K562 (cell line): ENCODE measurements around the gene RCBTB1. TPM values are rescaled to one million over a fixed set of nuclear protein-coding genes. Genes with fewer than 3 reads are reported as not detected.
A peak's percentile ranks its signal among the peaks of the same experiment; 100 is the strongest.

Source experiments
- ATAC-seq: fragments of 200-7000 bp; cut with Tn5 transposase; 3 replicates; pipeline ENCODE4 v1.9.1; 2020; ENCODE audit warnings: moderate library complexity
- BruUV-seq: library from RNA; stranded (reverse); fragments of 400-500 nt; replicated peaks from 2 replicates; lab custom pipeline; 2021; lab: Mats Ljungman, UMichigan
- CTCF ChIA-PET: fragments of 300-600 bp; formaldehyde crosslinking; extraction: SDS; loops from one replicate; lab custom pipeline; 2021; ENCODE audit warnings: low intra/inter-chr PET ratio; lab: Yijun Ruan, JAX
- POLR2A ChIA-PET: fragments of 300-600, 350-650 bp; sonication (Branson Sonifier 250); formaldehyde crosslinking; extraction: SDS; loops from one replicate; lab custom pipeline; 2021; ENCODE audit warnings: antibody characterized with exemption, inconsistent platforms; lab: Yijun Ruan, JAX
- DNase-seq, 4 experiments: peaks; one replicate each; pipeline versions ENCODE4 v3.0.0 to v3.0.0-alpha.2; 2011 to 2018; ENCODE audit warnings: low spot score in 3 of 4, mixed read lengths in 3 of 4; ENCODE audit errors: extremely low read depth in 1 of 4
- FAIRE-seq: peaks from 2 replicates; lab custom pipeline; 2011; peaks lifted over from hg19 to GRCh38; lab: Jason Lieb, UNC
- H2AFZ ChIP-seq: 2 replicates; pipeline ENCODE4 v1.6.0; 2011; ENCODE audit warnings: low read depth, low read length, control low read depth, inconsistent platforms
- H3K27ac ChIP-seq: fragments of 200-600 bp; 3 replicates; pipeline ENCODE4 v1.8.0; 2011; ENCODE audit warnings: low read depth, mild to moderate bottlenecking, control low read depth, inconsistent platforms, low read length, moderate library complexity, mixed read lengths; ENCODE audit errors: extremely low read depth
- H3K27me3 ChIP-seq, 2 experiments: fragments of 300-600 bp in 1 of 2; 2 replicates in 1 of 2; 3 replicates in 1 of 2; pipeline versions ENCODE4 v1.6.0 to v1.8.0; 2011; ENCODE audit warnings: inconsistent platforms in 2 of 2, low read length in 2 of 2, mild to moderate bottlenecking in 1 of 2, mixed read lengths in 1 of 2, moderate library complexity in 1 of 2; ENCODE audit not compliant: control insufficient read depth in 2 of 2, insufficient read depth in 2 of 2
- H3K36me3 ChIP-seq: fragments of 300-600 bp; 3 replicates; pipeline ENCODE4 v1.8.0; 2011; ENCODE audit warnings: mild to moderate bottlenecking, low read length, inconsistent platforms; ENCODE audit not compliant: control insufficient read depth, insufficient read depth
- H3K4me1 ChIP-seq, 2 experiments: fragments of 200-600 bp in 1 of 2; replicated peaks in 1 of 2; 2 replicates in 1 of 2; 3 replicates in 1 of 2; pipeline versions ENCODE4 v1.5.1 to v1.8.0; 2011; ENCODE audit warnings: inconsistent platforms in 2 of 2, low read length in 2 of 2, mild to moderate bottlenecking in 1 of 2, mixed read lengths in 1 of 2, moderate library complexity in 1 of 2; ENCODE audit not compliant: control insufficient read depth in 2 of 2, insufficient read depth in 2 of 2
- H3K4me2 ChIP-seq: 2 replicates; pipeline ENCODE4 v1.6.1; 2011; ENCODE audit warnings: low read length, control low read depth, inconsistent platforms, mixed read lengths; ENCODE audit not compliant: insufficient read depth
- H3K4me3 ChIP-seq: fragments of 200-600 bp; sonication (generic), shearing (Covaris generic); 2 replicates; pipeline ENCODE4 v1.5.1; 2016; ENCODE audit warnings: control low read depth, inconsistent platforms
- H3K79me2 ChIP-seq: fragments of 200-600 bp; 3 replicates; pipeline ENCODE4 v1.8.0; 2011; ENCODE audit warnings: low read length, inconsistent platforms; ENCODE audit not compliant: control insufficient read depth, insufficient read depth
- H3K9ac ChIP-seq, 2 experiments: 2 replicates each; pipeline versions ENCODE4 v1.6.0 to v1.6.1; 2011; ENCODE audit warnings: low read depth in 2 of 2, low read length in 2 of 2, control low read depth in 1 of 2, inconsistent platforms in 1 of 2, mild to moderate bottlenecking in 1 of 2, mixed read lengths in 1 of 2; ENCODE audit not compliant: insufficient read depth in 1 of 2
- H3K9me1 ChIP-seq: one replicate; pipeline ENCODE4 v1.6.0; 2011; ENCODE audit warnings: inconsistent platforms, mild to moderate bottlenecking, low read length, moderate library complexity; ENCODE audit not compliant: control insufficient read depth, insufficient read depth
- H3K9me3 ChIP-seq: replicated peaks from 2 replicates; pipeline ENCODE4 v1.5.1; 2011; ENCODE audit warnings: low read depth, low read length, inconsistent platforms; ENCODE audit not compliant: control insufficient read depth, insufficient read depth
- H4K20me1 ChIP-seq: replicated peaks from 2 replicates; pipeline ENCODE4 v1.6.1; 2011; ENCODE audit warnings: low read length, inconsistent platforms, mixed read lengths; ENCODE audit not compliant: control insufficient read depth, insufficient read depth
- RAD21 ChIP-seq, 2 experiments: fragments of 250-450 bp in 1 of 2; fragments of 450-650 bp in 1 of 2; sonication (Bioruptor Pico) in 1 of 2; formaldehyde crosslinking in 1 of 2; IDR thresholded peaks in 1 of 2; conservative IDR thresholded peaks in 1 of 2; 2 replicates each; pipeline versions ENCODE4 v1.4.0 to v1.8.0; 2020 to 2022; ENCODE audit warnings: mild to moderate bottlenecking in 2 of 2, moderate library complexity in 1 of 2
- U2AF2 ChIP-seq: fragments of 200-400 bp; formaldehyde crosslinking; optimal IDR thresholded peaks from 2 replicates; pipeline ENCODE3; 2017; ENCODE audit warnings: low read depth, mild to moderate bottlenecking, low read length
- ZFP36 ChIP-seq: fragments of 150-350 bp; IDR thresholded peaks from 2 replicates; pipeline ENCODE4 v1.6.1; 2018; ENCODE audit warnings: low read length, low read depth; ENCODE audit not compliant: partially characterized antibody
- WGBS: fragments of 100-300 bp; shearing (Covaris generic); methylation state at CpG from one replicate; pipeline ENCODE4 v1.1.6; 2016; ENCODE audit warnings: low coverage, mixed read lengths; ENCODE audit not compliant: insufficient coverage; ENCODE audit errors: missing lambda C conversion rate; 5-methylcytosine and 5-hydroxymethylcytosine counted together
- in situ Hi-C: fragments of 300-500 bp; cut with MboI; formaldehyde crosslinking; loops from 4 replicates; pipeline ENCODE4 v1.15.0; 2018; ENCODE audit warnings: inconsistent platforms, mixed read lengths
- intact Hi-C: fragments of 100-400 bp; cut with micrococcal nuclease; formaldehyde crosslinking; loops from 2 replicates; pipeline ENCODE4 v1.14.2; 2022
- polyA plus RNA-seq, 8 experiments: library from polyadenylated mRNA; depleted of rRNA in 4 of 8; stranded (reverse) in 5 of 8; unstranded in 3 of 8; fragments of >200 nt; fragmentation: Nextera tagmentation in 2 of 8; fragmentation: Illumina TruSeq in 1 of 8; extraction: Ambion mirVana in 2 of 8; extraction: Trizol in 1 of 8; gene quantifications; 2 replicates each; pipeline versions ENCODE4 v1.2.1 to v1.2.3, GENCODE V29; 2011 to 2014; ENCODE audit warnings: inconsistent platforms in 1 of 8, missing spikeins in 1 of 8
- total RNA-seq, 7 experiments: library from RNA; depleted of rRNA in 6 of 7; stranded (reverse); fragments of >200 nt in 6 of 7; fragmentation: Illumina TruSeq in 2 of 7; extraction: Trizol in 2 of 7; gene quantifications; 2 replicates each; pipeline versions ENCODE4 v1.2.1 to v1.2.3, GENCODE V29; 2011 to 2021; ENCODE audit warnings: low replicate concordance in 1 of 7
- TF ChIP-seq, protein P1 (sequence below), 3 experiments: IDR thresholded peaks in 2 of 3; conservative IDR thresholded peaks in 1 of 3; 2 replicates each; pipeline ENCODE4 v1.5.1; 2011 to 2012; ENCODE audit warnings: low read length in 3 of 3, mild to moderate bottlenecking in 3 of 3, control low read depth in 2 of 3, improper control_type of control experiment in 1 of 3, inconsistent platforms in 1 of 3, low read depth in 1 of 3, mixed read lengths in 1 of 3, moderate library complexity in 1 of 3; ENCODE audit not compliant: insufficient read depth in 2 of 3

RCBTB1 gene
- total and polyA plus RNA-seq, 9 of the 15 experiments (the other 6 are each of a cell fraction or from before 2014, with no cell fraction given) = 4.0 to 11.3 (median 8.4) TPM

- 6% methylated on average over 2 of the region's 2 CpGs for WGBS
- DNase-seq = no peak
- H3K4me1 ChIP-seq = peaks cover 6 to 12% of the 10 kb centered on the region in 2 experiments; a peak in 4 of 5 replicates
- no peaks in the 10 kb centered on the region for H3K9me3 ChIP-seq
- H3K79me2 ChIP-seq = no peaks in the 10 kb centered on the region
- H4K20me1 ChIP-seq = no peaks in the 10 kb centered on the region
- peak in 1 of 2 experiments; percentile 22; a peak in 1 of 4 replicates for TF ChIP-seq RAD21 (CRISPR knock-in tag; conservative IDR thresholded peaks at IDR 0.05 in 1 of 2, IDR thresholded peaks at IDR 0.05 in 1 of 2)
- no peak for TF ChIP-seq ZFP36
- TF ChIP-seq, protein P1, sequence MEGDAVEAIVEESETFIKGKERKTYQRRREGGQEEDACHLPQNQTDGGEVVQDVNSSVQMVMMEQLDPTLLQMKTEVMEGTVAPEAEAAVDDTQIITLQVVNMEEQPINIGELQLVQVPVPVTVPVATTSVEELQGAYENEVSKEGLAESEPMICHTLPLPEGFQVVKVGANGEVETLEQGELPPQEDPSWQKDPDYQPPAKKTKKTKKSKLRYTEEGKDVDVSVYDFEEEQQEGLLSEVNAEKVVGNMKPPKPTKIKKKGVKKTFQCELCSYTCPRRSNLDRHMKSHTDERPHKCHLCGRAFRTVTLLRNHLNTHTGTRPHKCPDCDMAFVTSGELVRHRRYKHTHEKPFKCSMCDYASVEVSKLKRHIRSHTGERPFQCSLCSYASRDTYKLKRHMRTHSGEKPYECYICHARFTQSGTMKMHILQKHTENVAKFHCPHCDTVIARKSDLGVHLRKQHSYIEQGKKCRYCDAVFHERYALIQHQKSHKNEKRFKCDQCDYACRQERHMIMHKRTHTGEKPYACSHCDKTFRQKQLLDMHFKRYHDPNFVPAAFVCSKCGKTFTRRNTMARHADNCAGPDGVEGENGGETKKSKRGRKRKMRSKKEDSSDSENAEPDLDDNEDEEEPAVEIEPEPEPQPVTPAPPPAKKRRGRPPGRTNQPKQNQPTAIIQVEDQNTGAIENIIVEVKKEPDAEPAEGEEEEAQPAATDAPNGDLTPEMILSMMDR (IDR thresholded peaks at IDR 0.05 in 2 of 3, conservative IDR thresholded peaks at IDR 0.05 in 1 of 3; ENCODE audit: insufficient read depth in 2 of 3, low read depth in 1 of 3, low read length in 3 of 3) = peak in 1 of 3 experiments; percentile 18; a peak in 2 of 6 replicates
- no peak for TF ChIP-seq U2AF2
- TF ChIP-seq, all 486 proteins: peak for 2
- BruUV-seq = no TSS peak
- Histone ChIP-seq H3K9me1 (no peaks in the 10 kb centered on the region), H3K4me3 (peak overlapping the region; percentile 42), H3K27me3 (no peaks in the 10 kb centered on the region), H2AFZ (peak overlapping the region; percentile 89), H3K4me2 (peak overlapping the region; percentile 59), H3K9ac (peak overlapping the region in 1 of 2 experiments; percentile 59), H3K36me3 (peaks cover 4% of the 10 kb centered on the region; the same call in 1 of the 3 replicates), H3K27ac (peak overlapping the region; percentile 76; the same call in 1 of the 3 replicates)
- intact Hi-C loops = loop anchor here (1.0 kb wide), 1 partner anchor 113 kb away; no protein-coding TSS in a partner anchor
- in situ Hi-C loops = no loop called here
- POLR2A ChIA-PET = no interaction called here
- ATAC-seq = no peak
- no peak for FAIRE-seq
- CTCF ChIA-PET = no interaction called here
These were observed 90.7 kb downstream of the RCBTB1 start for GRCh38 chr13:49494645-49495044.
